DOHH2 (cell line): ENCODE data around the gene ANKRD22.

Experiments used
- H3F3A ChIP-seq: fragments of 200-600 bp; sonication (generic), shearing (Covaris generic); 2 replicates; pipeline ENCODE4 v1.6.0; 2016; ENCODE audit warnings: antibody characterized with exemption, mild to moderate bottlenecking; ENCODE audit not compliant: control insufficient read depth, insufficient read depth
- H3K27ac ChIP-seq: fragments of 200-600 bp; sonication (generic); 2 replicates; pipeline ENCODE4 v1.5.1; 2014; ENCODE audit warnings: low read depth, mild to moderate bottlenecking, low read length, moderate library complexity
- H3K27me3 ChIP-seq: fragments of 200-600 bp; sonication (generic); 2 replicates; pipeline ENCODE4 v1.6.1; 2014; ENCODE audit warnings: mild to moderate bottlenecking, low read length, mixed read lengths; ENCODE audit not compliant: control insufficient read depth
- H3K36me3 ChIP-seq: fragments of 200-600 bp; sonication (generic); 2 replicates; pipeline ENCODE4 v1.6.1; 2014; ENCODE audit warnings: mild to moderate bottlenecking, low read length, moderate library complexity, mixed read lengths; ENCODE audit not compliant: control insufficient read depth
- H3K4me1 ChIP-seq: fragments of 200-600 bp; sonication (generic); 2 replicates; pipeline ENCODE4 v1.6.1; 2014; ENCODE audit warnings: mild to moderate bottlenecking, low read length, mixed read lengths; ENCODE audit not compliant: control insufficient read depth
- H3K4me2 ChIP-seq: fragments of 200-600 bp; sonication (generic); 2 replicates; pipeline ENCODE4 v1.6.0; 2014; ENCODE audit warnings: mild to moderate bottlenecking, low read length, moderate library complexity
- H3K4me3 ChIP-seq: fragments of 200-600 bp; sonication (generic); 2 replicates; pipeline ENCODE4 v1.5.1; 2014; ENCODE audit warnings: mild to moderate bottlenecking, low read length, mixed read lengths
- H3K79me2 ChIP-seq: fragments of 200-600 bp; sonication (generic); 2 replicates; pipeline ENCODE4 v1.6.1; 2014; ENCODE audit warnings: mild to moderate bottlenecking, low read length, mixed read lengths; ENCODE audit not compliant: control insufficient read depth
- H3K9me2 ChIP-seq: fragments of 200-600 bp; sonication (generic); replicated peaks from 2 replicates; pipeline ENCODE4 v1.6.1; 2014; ENCODE audit warnings: mild to moderate bottlenecking, low read length, mixed read lengths; ENCODE audit not compliant: control insufficient read depth
- H3K9me3 ChIP-seq: fragments of 200-600 bp; sonication (generic); 2 replicates; pipeline ENCODE4 v1.6.1; 2014; ENCODE audit warnings: antibody characterized with exemption, low read length, mixed read lengths; ENCODE audit not compliant: control insufficient read depth, insufficient read depth
- H4K20me1 ChIP-seq: fragments of 200-600 bp; sonication (generic); 2 replicates; pipeline ENCODE4 v1.6.0; 2014; ENCODE audit warnings: low read depth, mild to moderate bottlenecking, antibody characterized with exemption, low read length, moderate library complexity; ENCODE audit not compliant: control insufficient read depth, insufficient read depth
- EZH2phosphoT487 ChIP-seq: fragments of 200-600 bp; sonication (generic); IDR thresholded peaks from 2 replicates; pipeline ENCODE4 v1.6.1; 2017; ENCODE audit warnings: borderline replicate concordance, mild to moderate bottlenecking, antibody characterized with exemption, low read length, moderate library complexity, mixed read lengths
- TF ChIP-seq, protein P1 (sequence below): fragments of 200-600 bp; sonication (generic); IDR thresholded peaks from one replicate; pipeline ENCODE4 v1.5.1; 2014; ENCODE audit warnings: antibody characterized with exemption, mild to moderate bottlenecking, low read depth, low read length; ENCODE audit not compliant: poor library complexity, severe bottlenecking

Gene ANKRD22

DNA sequence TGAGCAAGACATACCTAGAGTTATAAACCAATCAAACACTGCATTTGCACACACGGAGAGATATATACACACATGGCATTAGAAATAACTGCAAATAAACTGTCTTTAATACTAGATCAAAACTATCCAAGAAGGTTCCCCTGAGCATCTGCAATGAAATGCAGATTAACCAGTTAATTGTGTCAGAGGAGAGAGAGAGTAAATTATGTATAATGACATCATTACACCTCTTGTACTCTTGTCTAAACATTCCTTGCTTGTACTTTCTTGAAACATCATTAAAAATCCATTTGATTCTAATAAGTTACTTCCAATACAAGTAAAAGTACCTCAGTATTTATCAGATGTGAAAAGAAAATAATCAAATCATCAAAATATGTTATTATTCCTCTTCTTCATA is 932 bp downstream of the ANKRD22 start:
- no peak overlapping the region for H3K4me2 ChIP-seq

DNA sequence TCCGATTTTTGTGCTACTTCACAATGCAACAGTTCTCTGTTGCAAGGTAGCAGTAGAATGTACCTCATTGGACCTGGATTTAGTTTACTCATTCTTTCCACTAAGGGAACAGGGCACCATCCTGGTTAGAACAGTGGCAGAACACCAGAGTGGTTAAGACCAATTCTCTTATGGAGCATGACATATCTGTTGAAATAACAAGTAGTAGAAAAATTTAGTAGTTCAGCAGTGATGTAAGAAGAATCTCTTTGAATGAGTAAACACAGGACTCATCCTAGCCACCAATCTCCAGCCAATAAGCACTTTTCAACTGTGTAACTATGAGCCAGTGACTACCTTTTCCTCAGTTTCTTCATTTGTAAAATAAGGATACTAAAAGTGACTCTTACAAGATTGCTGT is 2.4 kb downstream of the ANKRD22 start:
- Histone ChIP-seq H3K27me3 (0 out of 2 replicates have a peak, but pooled peaks cover under 1% of the 10 kb centered on the region), H3K9me2 (no peaks in the 10 kb centered on the region), H3K36me3 (no peaks in the 10 kb centered on the region), H3K4me2 (no peak overlapping the region), H3K9me3 (no peaks in the 10 kb centered on the region), H3K4me3 (no peak overlapping the region), H3F3A (no peaks in the 10 kb centered on the region), H3K27ac (no peak overlapping the region), H3K4me1 (no peaks in the 10 kb centered on the region), H3K79me2 (no peaks in the 10 kb centered on the region), H4K20me1 (no peaks in the 10 kb centered on the region)
- no peak for TF ChIP-seq EZH2phosphoT487
- TF ChIP-seq, protein P1, sequence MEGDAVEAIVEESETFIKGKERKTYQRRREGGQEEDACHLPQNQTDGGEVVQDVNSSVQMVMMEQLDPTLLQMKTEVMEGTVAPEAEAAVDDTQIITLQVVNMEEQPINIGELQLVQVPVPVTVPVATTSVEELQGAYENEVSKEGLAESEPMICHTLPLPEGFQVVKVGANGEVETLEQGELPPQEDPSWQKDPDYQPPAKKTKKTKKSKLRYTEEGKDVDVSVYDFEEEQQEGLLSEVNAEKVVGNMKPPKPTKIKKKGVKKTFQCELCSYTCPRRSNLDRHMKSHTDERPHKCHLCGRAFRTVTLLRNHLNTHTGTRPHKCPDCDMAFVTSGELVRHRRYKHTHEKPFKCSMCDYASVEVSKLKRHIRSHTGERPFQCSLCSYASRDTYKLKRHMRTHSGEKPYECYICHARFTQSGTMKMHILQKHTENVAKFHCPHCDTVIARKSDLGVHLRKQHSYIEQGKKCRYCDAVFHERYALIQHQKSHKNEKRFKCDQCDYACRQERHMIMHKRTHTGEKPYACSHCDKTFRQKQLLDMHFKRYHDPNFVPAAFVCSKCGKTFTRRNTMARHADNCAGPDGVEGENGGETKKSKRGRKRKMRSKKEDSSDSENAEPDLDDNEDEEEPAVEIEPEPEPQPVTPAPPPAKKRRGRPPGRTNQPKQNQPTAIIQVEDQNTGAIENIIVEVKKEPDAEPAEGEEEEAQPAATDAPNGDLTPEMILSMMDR: no peak

More for the DNA sequence above, 932 bp downstream of the ANKRD22 start:
- Histone ChIP-seq H3K36me3 (no peaks in the 10 kb centered on the region), H3K4me3 (no peak overlapping the region), H3K9me3 (no peaks in the 10 kb centered on the region), H3K4me1 (no peaks in the 10 kb centered on the region), H3K9me2 (no peaks in the 10 kb centered on the region), H3F3A (no peaks in the 10 kb centered on the region), H3K27me3 (no peaks in the 10 kb centered on the region), H3K27ac (no peak overlapping the region), H3K79me2 (no peaks in the 10 kb centered on the region), H4K20me1 (no peaks in the 10 kb centered on the region)
- no peak for TF ChIP-seq EZH2phosphoT487
- TF ChIP-seq, protein P1: no peak

DNA sequence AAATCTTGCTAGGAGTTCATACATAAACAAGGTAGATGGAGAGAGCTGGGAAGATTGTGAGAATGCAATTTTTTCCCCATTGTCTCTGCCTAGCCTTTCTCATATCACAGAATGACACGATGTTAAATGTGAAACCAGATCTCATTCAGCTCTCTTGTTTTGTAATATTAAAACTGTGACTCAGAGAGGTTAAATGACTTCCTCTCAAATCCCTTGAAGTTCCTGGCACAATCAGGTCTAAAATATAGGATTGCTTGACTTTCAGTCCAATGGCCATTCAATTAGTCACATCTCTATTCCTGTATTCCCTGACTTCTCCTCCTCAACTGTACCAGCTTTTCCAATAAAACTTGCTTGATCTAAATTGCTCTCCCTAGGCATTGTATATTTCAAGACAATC is 3.1 kb downstream of the ANKRD22 start:
- Histone ChIP-seq H3K27me3 (0 out of 2 replicates have a peak, but pooled peaks cover 4% of the 10 kb centered on the region), H3K9me2 (no peaks in the 10 kb centered on the region), H3K4me3 (no peak overlapping the region), H3K79me2 (no peaks in the 10 kb centered on the region), H3K36me3 (no peaks in the 10 kb centered on the region), H3K9me3 (no peaks in the 10 kb centered on the region), H3K27ac (no peak overlapping the region), H4K20me1 (no peaks in the 10 kb centered on the region), H3K4me1 (no peaks in the 10 kb centered on the region), H3F3A (no peaks in the 10 kb centered on the region), H3K4me2 (no peak overlapping the region)
- TF ChIP-seq, protein P1: no peak
- TF ChIP-seq EZH2phosphoT487: no peak
